ENCODE results near the gene OR5C1. TPM values are rescaled to one million over a fixed set of nuclear protein-coding genes. Genes with fewer than 3 reads are reported as not detected.
"Not testable (repeated sequence)": the region's sequence is repeated elsewhere in the genome, so short reads cannot be mapped to it uniquely, and the experiment has no call there.

Gene OR5C1
- not detected in 2 replicates for total RNA-seq

DNA sequence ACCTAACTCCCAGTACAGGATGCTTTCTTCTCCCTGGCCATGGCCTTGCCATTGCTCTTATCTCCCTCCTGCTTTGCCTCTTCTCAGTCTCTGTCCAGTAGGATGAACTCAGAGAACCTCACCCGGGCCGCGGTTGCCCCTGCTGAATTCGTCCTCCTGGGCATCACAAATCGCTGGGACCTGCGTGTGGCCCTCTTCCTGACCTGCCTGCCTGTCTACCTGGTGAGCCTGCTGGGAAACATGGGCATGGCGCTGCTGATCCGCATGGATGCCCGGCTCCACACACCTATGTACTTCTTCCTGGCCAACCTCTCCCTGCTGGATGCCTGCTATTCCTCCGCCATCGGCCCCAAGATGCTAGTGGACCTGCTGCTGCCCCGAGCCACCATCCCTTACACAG lies at the start of gene OR5C1:
Gene OR5C1 (plus strand): TSS at position 103 of the 400 bp plus-strand sequence. CDS start 0 bp downstream, at position 103.
- DNase-seq (ENCODE audit: low read depth), result no peak

DNA sequence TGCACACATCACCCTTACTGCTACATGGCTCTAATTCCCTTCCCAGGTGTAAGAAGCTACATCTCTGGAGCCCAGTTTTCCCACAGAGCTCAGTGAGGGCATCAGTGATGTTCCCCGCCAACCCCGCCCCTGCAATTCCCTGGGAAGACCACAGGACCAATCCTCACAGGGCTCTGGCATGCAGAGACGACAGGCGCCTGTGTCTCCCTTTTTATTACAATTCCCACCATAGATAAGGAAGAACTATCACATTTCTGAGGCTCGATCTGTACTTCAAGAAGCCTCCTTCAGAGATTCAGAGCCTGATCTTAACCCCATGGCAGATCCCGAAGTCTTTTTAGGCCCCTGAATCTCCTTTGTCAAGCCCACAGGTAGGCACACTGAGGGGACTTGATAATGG lies 46.7 kb upstream of the OR5C1 start, which contains the start of gene OR1L6:
Gene OR1L6 (plus strand): TSS at position 301 of the 400 bp plus-strand sequence. CDS start 7,545 bp downstream, outside the sequence.
- DNase-seq (ENCODE audit: low read depth), result no peak

GRCh38 chr9:122754825-122755224 lies 33.9 kb upstream of the OR5C1 start:
- DNase-seq (ENCODE audit: low read depth), result no peak

DNA sequence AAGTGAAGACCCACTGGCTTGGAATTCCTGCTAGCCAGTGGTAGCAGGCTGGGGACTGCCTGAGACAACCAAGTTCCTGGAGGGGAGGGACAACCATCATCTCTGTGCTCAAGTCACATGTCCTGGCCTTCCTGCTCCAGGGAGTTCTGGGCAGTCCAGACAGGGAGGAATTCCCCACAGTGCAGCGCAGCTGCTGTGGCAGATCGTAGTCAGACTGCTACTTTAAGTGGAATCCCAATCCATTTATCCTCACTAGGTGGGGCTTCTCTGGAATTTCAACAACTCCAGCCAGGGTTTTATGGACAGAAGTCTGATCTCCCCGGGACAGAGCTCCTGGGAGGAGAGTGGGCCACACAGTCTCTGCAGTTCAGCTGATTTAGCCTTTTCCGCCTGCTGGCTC lies 20.9 kb upstream of the OR5C1 start:
- no peak for DNase-seq (ENCODE audit: low read depth)

DNA sequence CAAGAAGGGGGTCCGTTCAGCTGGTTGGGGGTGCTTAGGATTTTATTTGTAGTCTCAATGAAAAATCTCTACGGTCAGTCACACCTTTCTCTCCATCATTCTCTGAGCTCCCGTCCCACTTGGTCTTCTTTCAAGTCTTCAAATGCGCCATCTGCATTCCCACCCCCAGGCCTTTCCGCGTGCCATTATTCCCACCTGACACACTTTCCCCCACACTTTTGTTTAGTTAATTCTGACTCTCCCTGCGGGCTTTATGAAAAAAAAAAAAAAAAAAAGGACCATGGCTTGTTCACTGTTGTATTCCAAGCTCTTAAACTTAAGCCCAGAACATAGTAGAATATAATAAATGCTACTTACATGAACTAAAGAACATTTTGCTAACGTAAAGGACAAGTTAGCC lies 11.7 kb upstream of the OR5C1 start:
- no peak for DNase-seq (ENCODE audit: low read depth)

DNA sequence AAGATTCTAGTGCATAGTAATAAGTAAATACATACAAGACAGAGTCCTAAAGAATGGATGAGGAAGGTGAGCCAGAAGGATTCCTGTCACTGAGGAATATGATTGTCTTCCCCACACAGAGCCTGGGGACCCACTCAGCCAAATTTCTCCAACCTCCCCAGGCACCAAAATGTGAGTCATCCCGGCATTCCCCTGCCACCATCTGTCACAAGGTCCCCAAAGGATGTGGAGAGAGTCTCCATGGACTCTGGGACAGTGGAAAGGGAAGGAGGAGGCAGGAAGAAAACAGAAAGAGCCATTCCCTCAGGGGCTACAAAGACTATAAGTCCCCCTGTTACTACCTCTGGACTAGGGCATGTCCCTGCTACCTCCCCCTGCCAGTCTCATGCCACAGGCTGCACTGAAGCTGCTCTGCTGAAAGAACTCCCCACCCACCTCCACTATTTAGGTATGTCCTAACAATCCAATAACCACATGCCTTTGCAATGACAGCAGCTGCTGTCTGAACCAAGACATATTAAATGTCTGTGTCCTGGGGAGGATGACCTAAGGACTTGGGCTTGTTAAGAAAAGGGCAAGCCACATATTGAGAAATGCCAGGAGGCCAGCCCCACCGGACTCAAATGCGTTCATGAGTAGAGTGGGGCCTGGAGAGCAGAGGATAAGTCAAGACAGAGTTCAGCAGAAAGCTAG lies 10.7 kb upstream of the OR5C1 start:
- peak; percentile 69 for DNase-seq (ENCODE audit: low read depth)

GRCh38 chr9:122779181-122779580 lies 9.6 kb upstream of the OR5C1 start:
- no peak for DNase-seq (ENCODE audit: low read depth)

GRCh38 chr9:122780026-122780425 lies 8.7 kb upstream of the OR5C1 start:
- DNase-seq (ENCODE audit: low read depth), result peak; percentile 4

DNA sequence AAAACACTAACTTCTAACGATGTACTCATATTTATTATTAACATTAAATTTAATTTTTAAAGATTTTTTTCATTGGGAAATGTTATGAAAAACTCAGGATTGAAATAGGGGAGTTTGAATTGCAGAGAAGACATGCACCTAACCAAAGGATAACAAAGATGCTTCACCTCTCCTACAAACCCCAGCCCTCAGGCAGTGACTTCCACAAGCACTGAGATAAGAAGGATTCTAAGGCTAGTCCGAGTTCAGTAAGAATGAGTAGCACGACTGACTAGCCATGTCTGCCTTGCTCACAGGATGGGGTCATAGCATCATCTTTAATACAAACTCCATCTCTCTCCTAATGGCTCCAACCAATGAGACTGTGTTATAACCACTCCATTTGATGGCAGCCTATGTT lies 7.1 kb upstream of the OR5C1 start:
- DNase-seq (ENCODE audit: low read depth), result no peak

DNA sequence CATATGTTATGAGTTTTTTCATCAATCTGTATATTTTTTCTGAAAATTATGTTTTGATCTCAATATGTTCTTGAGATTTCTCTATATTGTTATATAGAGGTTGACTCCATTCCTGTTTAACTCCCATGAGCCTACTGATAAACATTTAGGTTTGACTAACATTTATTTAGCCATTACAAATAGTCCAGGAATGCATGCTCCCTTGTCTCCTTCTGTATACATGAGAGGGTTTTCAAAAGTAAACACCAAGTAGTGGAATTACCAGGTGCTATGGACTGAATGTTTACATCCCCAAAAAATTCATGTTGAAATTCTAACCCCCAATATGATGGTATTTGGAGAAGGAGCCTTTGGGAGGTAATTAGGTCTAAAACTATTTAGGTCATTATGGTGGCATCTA lies 3.5 kb upstream of the OR5C1 start:
- no peak for DNase-seq (ENCODE audit: low read depth)

DNA sequence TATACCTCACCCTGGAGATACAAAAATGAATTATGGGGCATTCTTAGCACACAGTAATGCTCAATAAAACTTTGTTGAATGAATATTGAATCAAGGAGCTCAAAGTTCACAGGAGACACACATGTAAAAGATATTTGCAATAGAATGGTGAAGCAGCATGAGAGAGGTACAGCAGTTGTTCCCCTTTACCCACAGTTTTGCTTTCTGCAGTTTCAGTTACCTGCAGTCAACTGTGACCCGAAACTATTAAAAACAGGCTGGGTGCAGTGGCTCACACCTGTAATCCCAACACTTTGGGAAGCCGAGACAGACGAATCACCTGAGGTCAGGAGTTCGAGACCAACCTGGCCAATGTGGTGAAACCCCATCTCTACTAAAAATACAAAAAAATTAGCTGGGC lies 2.4 kb upstream of the OR5C1 start:
- DNase-seq (ENCODE audit: low read depth), result no peak

DNA sequence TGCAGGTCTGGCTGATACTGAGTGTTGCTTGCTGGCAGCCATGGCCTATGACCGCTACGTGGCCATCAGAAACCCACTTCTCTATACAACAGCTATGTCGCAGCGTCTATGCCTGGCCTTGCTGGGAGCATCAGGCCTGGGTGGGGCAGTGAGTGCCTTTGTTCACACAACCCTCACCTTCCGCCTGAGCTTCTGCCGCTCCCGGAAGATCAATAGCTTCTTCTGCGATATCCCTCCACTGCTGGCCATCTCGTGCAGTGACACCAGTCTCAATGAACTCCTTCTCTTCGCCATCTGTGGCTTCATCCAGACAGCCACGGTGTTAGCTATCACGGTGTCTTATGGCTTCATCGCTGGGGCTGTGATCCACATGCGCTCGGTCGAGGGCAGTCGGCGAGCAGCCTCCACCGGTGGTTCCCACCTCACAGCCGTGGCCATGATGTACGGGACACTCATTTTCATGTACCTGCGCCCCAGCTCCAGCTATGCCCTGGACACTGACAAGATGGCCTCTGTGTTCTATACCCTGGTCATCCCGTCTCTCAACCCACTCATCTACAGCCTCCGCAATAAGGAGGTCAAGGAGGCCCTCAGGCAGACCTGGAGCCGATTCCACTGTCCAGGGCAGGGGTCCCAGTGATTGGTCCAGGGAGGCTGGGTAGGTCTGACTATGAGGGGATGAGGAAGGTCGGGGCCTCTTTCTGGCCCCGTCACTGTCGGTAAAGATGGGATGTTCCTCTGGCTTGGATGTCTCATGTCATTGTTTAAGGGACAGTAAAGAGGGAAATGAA lies 718 bp downstream of the OR5C1 start:
- no peak for DNase-seq (ENCODE audit: low read depth)

GRCh38 chr9:122791872-122792669 lies 3.3 kb downstream of the OR5C1 start:
- DNase-seq (ENCODE audit: low read depth), result no peak

DNA sequence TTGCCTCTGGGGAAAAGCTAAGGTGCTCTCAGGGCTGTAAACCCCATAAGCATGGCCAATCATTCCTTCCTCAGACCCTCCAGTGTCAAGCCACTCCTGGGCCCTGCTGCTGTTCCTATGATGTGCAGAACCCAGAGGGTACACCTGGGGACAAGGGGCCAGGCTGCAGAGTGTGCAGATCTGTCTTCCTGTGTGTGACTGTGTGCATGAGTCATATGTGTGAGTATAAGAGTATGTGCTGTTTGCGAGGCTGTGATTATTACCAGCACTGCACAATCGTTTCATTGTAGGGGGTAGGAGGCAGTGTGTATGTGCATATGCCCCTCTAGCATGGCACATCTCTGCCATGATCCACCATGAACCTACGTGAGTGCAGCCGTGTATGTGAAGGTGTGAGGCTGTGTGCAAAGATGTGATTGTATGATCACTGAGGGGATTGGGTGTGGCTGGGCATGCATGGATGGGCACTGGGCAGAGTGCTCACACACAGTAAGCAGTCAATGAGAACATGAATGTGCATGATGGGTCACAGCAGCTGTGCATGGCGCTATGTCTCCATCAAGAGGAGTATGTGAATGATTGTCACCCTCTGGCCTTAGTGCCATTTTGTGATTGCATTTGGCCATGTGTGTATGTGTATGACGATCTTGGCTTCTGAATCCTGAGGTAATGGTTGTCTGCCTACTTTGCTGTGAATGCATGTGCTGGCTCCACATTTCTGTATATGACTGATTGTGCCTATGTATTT lies 8.8 kb downstream of the OR5C1 start:
- DNase-seq (ENCODE audit: low read depth), result peak; percentile 11

DNA sequence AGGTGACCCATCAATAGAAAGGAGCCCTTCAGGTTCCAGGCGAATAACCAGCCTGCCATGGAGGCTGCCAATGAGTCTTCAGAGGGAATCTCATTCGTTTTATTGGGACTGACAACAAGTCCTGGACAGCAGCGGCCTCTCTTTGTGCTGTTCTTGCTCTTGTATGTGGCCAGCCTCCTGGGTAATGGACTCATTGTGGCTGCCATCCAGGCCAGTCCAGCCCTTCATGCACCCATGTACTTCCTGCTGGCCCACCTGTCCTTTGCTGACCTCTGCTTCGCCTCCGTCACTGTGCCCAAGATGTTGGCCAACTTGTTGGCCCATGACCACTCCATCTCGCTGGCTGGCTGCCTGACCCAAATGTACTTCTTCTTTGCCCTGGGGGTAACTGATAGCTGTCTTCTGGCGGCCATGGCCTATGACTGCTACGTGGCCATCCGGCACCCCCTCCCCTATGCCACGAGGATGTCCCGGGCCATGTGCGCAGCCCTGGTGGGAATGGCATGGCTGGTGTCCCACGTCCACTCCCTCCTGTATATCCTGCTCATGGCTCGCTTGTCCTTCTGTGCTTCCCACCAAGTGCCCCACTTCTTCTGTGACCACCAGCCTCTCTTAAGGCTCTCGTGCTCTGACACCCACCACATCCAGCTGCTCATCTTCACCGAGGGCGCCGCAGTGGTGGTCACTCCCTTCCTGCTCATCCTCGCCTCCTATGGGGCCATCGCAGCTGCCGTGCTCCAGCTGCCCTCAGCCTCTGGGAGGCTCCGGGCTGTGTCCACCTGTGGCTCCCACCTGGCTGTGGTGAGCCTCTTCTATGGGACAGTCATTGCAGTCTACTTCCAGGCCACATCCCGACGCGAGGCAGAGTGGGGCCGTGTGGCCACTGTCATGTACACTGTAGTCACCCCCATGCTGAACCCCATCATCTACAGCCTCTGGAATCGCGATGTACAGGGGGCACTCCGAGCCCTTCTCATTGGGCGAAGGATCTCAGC lies 11.6 kb downstream of the OR5C1 start, which contains the start of gene OR1K1:
Gene OR1K1 (plus strand): TSS at position 58 of the 995 bp plus-strand sequence. CDS start 0 bp downstream, at position 58.
- no peak for DNase-seq (ENCODE audit: low read depth)

DNA sequence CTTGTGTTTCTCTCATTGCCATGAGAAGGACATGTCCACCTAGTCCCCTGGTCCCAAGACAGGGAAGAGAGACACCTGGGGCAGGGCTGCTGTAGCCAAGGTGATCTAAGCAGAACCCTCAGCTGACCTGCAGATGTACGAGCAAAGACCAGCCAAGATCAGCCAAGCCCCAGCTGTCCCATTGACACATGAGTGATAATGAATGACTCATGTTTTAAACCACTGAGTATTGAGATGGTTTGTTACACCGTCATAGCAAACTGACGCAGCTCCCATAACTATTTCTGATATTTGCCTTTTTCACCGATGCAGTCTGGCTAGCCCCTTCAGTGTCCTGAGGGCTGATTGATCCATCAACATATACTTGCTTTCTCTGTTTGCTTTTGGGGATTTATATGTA lies 17.9 kb downstream of the OR5C1 start:
- DNase-seq (ENCODE audit: low read depth), result no peak

- DNase-seq (ENCODE audit: low read depth), result no peak
These were observed 18.7 kb downstream of the OR5C1 start for GRCh38 chr9:122807271-122807900.

GRCh38 chr9:122808141-122808540 lies 19.4 kb downstream of the OR5C1 start:
- DNase-seq (ENCODE audit: low read depth), result no peak

GRCh38 chr9:122809261-122809660 lies 20.5 kb downstream of the OR5C1 start:
- not testable (repeated sequence) for DNase-seq (ENCODE audit: low read depth)

Measured in renal cortical epithelial cell (primary cell).